HG02798 (cell line): ENCODE measurements around the gene C14orf180.
"Not testable (repeated sequence)": the region's sequence is repeated elsewhere in the genome, so short reads cannot be mapped to it uniquely, and the experiment has no call there.

ENCODE experiments used
- ATAC-seq: cut with Tn5 transposase; IDR thresholded peaks from one replicate; pipeline ENCODE4 v1.9.1; 2021; ENCODE audit warnings: mild to moderate bottlenecking; ENCODE audit not compliant: unreplicated experiment, poor library complexity

The C14orf180 gene

GRCh38 chr14:104576232-104576969 is 3.2 kb upstream of the C14orf180 start:
- ATAC-seq = no peak

GRCh38 chr14:104576970-104577332 is 2.6 kb upstream of the C14orf180 start:
- ATAC-seq = no peak

GRCh38 chr14:104577426-104577825 is 2.1 kb upstream of the C14orf180 start:
- no peak for ATAC-seq

- ATAC-seq = no peak
Observed at GRCh38 chr14:104577847-104578301, 1.7 kb upstream of the C14orf180 start.

- no peak for ATAC-seq
Observed at GRCh38 chr14:104578321-104578720, 1.2 kb upstream of the C14orf180 start.

- not testable (repeated sequence) for ATAC-seq
Observed at GRCh38 chr14:104579939-104580338, 375 bp downstream of the C14orf180 start.

- ATAC-seq = no peak
Observed at GRCh38 chr14:104580961-104581360, 1.4 kb downstream of the C14orf180 start.

- no peak for ATAC-seq
Observed at GRCh38 chr14:104581521-104581920, 2.0 kb downstream of the C14orf180 start.

- no peak for ATAC-seq
Observed at GRCh38 chr14:104582005-104582404, 2.4 kb downstream of the C14orf180 start.

GRCh38 chr14:104582662-104583061 is 3.1 kb downstream of the C14orf180 start:
- no peak for ATAC-seq

GRCh38 chr14:104583424-104584306 is 4.1 kb downstream of the C14orf180 start:
- ATAC-seq = no peak

GRCh38 chr14:104584557-104584956 is 5.0 kb downstream of the C14orf180 start:
- no peak for ATAC-seq

- ATAC-seq = no peak
Observed at GRCh38 chr14:104585966-104586697, 6.6 kb downstream of the C14orf180 start.

- no peak for ATAC-seq
Observed at GRCh38 chr14:104586832-104587620, 7.5 kb downstream of the C14orf180 start.

- ATAC-seq = no peak
Observed at GRCh38 chr14:104587641-104588040, 8.1 kb downstream of the C14orf180 start.

GRCh38 chr14:104588066-104588857 is 8.7 kb downstream of the C14orf180 start:
- no peak for ATAC-seq

GRCh38 chr14:104589338-104590195 is 10.0 kb downstream of the C14orf180 start:
- ATAC-seq = no peak

- ATAC-seq = no peak
Observed at GRCh38 chr14:104590240-104590965, 10.8 kb downstream of the C14orf180 start.
